Liver (tissue), 9 donors: ENCODE data around the gene DYSF. TPM values are rescaled to one million over a fixed set of nuclear protein-coding genes. Genes with fewer than 3 reads are reported as not detected.

Experiments used
- DNase-seq: peaks from one replicate; pipeline ENCODE4 v3.0.0-alpha.2; 2017; ENCODE audit warnings: low spot score
- H3K27ac ChIP-seq, 2 donors: one replicate each; pipeline ENCODE4 v1.7.0; 2013; ENCODE audit warnings: inconsistent platforms in 2 of 2, low read length in 2 of 2, control low read depth in 1 of 2, low read depth in 1 of 2, mild to moderate bottlenecking in 1 of 2
- H3K27me3 ChIP-seq, 4 donors: one replicate each; pipeline versions ENCODE4 v1.6.1 to v1.7.0; 2013; ENCODE audit warnings: low read length in 3 of 4, inconsistent platforms in 1 of 4, mild to moderate bottlenecking in 1 of 4, moderate library complexity in 1 of 4; ENCODE audit not compliant: control insufficient read depth in 4 of 4, insufficient read depth in 4 of 4
- H3K36me3 ChIP-seq, 4 donors: one replicate each; pipeline versions ENCODE4 v1.6.1 to v1.7.0; 2013; ENCODE audit warnings: low read length in 3 of 4, mild to moderate bottlenecking in 3 of 4, low read depth in 1 of 4, moderate library complexity in 1 of 4; ENCODE audit not compliant: control insufficient read depth in 4 of 4, insufficient read depth in 3 of 4
- H3K4me1 ChIP-seq, 4 donors: one replicate each; pipeline versions ENCODE4 v1.6.1 to v1.7.0; 2013; ENCODE audit warnings: low read length in 3 of 4, mild to moderate bottlenecking in 3 of 4, moderate library complexity in 1 of 4; ENCODE audit not compliant: control insufficient read depth in 4 of 4, insufficient read depth in 4 of 4
- H3K4me3 ChIP-seq, 3 donors: one replicate each; pipeline versions ENCODE4 v1.6.1 to v1.7.0; 2013; ENCODE audit warnings: low read length in 3 of 3, control low read depth in 1 of 3, low read depth in 1 of 3, mild to moderate bottlenecking in 1 of 3
- H3K9ac ChIP-seq, 2 donors: one replicate each; pipeline ENCODE4 v1.7.0; 2013; ENCODE audit warnings: low read length in 2 of 2, mild to moderate bottlenecking in 2 of 2, moderate library complexity in 2 of 2, control low read depth in 1 of 2, low read depth in 1 of 2
- H3K9me3 ChIP-seq, 4 donors: one replicate each; pipeline versions ENCODE4 v1.6.1 to v1.7.0; 2013; ENCODE audit warnings: low read length in 3 of 4; ENCODE audit not compliant: control insufficient read depth in 4 of 4
- ATF3 ChIP-seq: IDR thresholded peaks from 2 replicates; pipeline ENCODE4 v1.6.1; 2016; ENCODE audit warnings: antibody characterized with exemption
- FOXA1 ChIP-seq: IDR thresholded peaks from 2 replicates; pipeline ENCODE4 v1.6.1; 2016; ENCODE audit warnings: antibody characterized with exemption
- GABPA ChIP-seq, 2 donors: IDR thresholded peaks in 1 of 2; conservative IDR thresholded peaks in 1 of 2; 2 replicates each; pipeline ENCODE4 v1.6.1; 2016; ENCODE audit warnings: antibody characterized with exemption in 2 of 2, mild to moderate bottlenecking in 1 of 2, moderate library complexity in 1 of 2
- HNF4A ChIP-seq, 2 donors: conservative IDR thresholded peaks; 2 replicates each; pipeline ENCODE4 v1.6.1; 2016; ENCODE audit warnings: antibody characterized with exemption in 2 of 2, mild to moderate bottlenecking in 2 of 2
- HNF4G ChIP-seq: IDR thresholded peaks from 2 replicates; pipeline ENCODE4 v1.6.1; 2016; ENCODE audit warnings: antibody characterized with exemption
- JUND ChIP-seq, 2 donors: IDR thresholded peaks; 2 replicates each; pipeline ENCODE4 v1.6.1; 2016; ENCODE audit warnings: antibody characterized with exemption in 2 of 2
- MAX ChIP-seq: IDR thresholded peaks from 2 replicates; pipeline ENCODE4 v1.6.1; 2016; ENCODE audit warnings: antibody characterized with exemption
- RAD21 ChIP-seq, 2 donors: IDR thresholded peaks; 2 replicates each; pipeline ENCODE4 v1.6.1; 2016; ENCODE audit warnings: antibody characterized with exemption in 2 of 2, mild to moderate bottlenecking in 2 of 2
- RXRA ChIP-seq, 2 donors: IDR thresholded peaks; 2 replicates each; pipeline ENCODE4 v1.6.1; 2017 to 2018; ENCODE audit warnings: antibody characterized with exemption in 2 of 2, mild to moderate bottlenecking in 1 of 2
- SP1 ChIP-seq: IDR thresholded peaks from 2 replicates; pipeline ENCODE4 v1.6.1; 2018; ENCODE audit warnings: antibody characterized with exemption, mild to moderate bottlenecking
- TAF1 ChIP-seq: conservative IDR thresholded peaks from 2 replicates; pipeline ENCODE4 v1.6.1; 2016; ENCODE audit warnings: antibody characterized with exemption, mild to moderate bottlenecking
- YY1 ChIP-seq: IDR thresholded peaks from 2 replicates; pipeline ENCODE4 v1.6.1; 2016; ENCODE audit warnings: antibody characterized with exemption, mild to moderate bottlenecking
- WGBS: extraction: QIAGEN DNeasy Blood & Tissue Kit; methylation state at CpG from one replicate; pipeline ENCODE4 v1.1.7; 2013; 5-methylcytosine and 5-hydroxymethylcytosine counted together
- polyA plus RNA-seq, 2 donors: library from polyadenylated mRNA; stranded (reverse) in 1 of 2; unstranded in 1 of 2; fragments of 200-250 nt in 1 of 2; fragments of >200 nt in 1 of 2; fragmentation: Nextera tagmentation in 1 of 2; extraction: Ambion mirVana in 1 of 2; gene quantifications; one replicate each; pipeline versions ENCODE4 v1.2.1 to v1.2.3, GENCODE V29; 2013 to 2015
- total RNA-seq, 2 donors: library from RNA; depleted of rRNA; stranded (reverse); fragments of >200 nt; gene quantifications; one replicate each; pipeline ENCODE4 v1.2.3, GENCODE V29; 2014
- TF ChIP-seq, protein P1 (sequence below): fragments of 150-350 bp; IDR thresholded peaks from 2 replicates; pipeline ENCODE4 v1.5.1; 2017; ENCODE audit warnings: improper control_type of control experiment, low read depth, low read length; ENCODE audit not compliant: missing input control
- TF ChIP-seq, protein P2 (sequence below): IDR thresholded peaks from 2 replicates; pipeline ENCODE4 v1.6.1; 2016; ENCODE audit warnings: antibody characterized with exemption, mild to moderate bottlenecking
- TF ChIP-seq, protein P3 (sequence below): IDR thresholded peaks from 2 replicates; pipeline ENCODE4 v1.6.1; 2016; ENCODE audit warnings: antibody characterized with exemption
- donor health status: healthy.
- donor health status: healthy.
- donor health status: healthy.
- donor health status: healthy.
- donor health status: healthy.

The DYSF gene
- total RNA-seq (10 to 100 TPM; 15.1 to 20.8 TPM), polyA plus RNA-seq (10 to 100 TPM in 1 of 2 donors, 1 to 10 TPM in 1; 8.5 to 12.0 TPM)

DNA sequence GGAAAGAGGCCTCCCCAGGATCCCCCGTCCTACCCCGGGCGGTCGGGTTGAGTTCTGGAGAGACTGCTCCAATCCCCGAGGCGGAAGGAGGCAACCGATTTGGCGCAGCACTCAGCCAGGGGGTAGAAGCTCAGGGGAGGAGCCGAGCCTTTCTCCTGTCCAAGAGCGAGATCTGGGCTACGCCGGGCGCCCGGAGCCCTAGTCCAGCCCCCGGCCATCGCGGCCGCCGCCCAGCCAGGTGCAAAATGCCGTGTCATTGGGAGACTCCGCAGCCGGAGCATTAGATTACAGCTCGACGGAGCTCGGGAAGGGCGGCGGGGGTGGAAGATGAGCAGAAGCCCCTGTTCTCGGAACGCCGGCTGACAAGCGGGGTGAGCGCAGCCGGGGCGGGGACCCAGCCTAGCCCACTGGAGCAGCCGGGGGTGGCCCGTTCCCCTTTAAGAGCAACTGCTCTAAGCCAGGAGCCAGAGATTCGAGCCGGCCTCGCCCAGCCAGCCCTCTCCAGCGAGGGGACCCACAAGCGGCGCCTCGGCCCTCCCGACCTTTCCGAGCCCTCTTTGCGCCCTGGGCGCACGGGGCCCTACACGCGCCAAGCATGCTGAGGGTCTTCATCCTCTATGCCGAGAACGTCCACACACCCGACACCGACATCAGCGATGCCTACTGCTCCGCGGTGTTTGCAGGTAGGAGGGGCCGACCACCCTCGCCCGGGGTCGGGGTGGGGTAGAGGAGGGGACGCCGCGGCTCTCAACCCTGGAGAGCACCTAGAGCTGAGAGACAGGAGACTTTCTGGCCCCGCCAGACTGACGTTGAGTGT, at the start of gene DYSF:
Gene DYSF, plus strand, starts transcription at position 158 of the 817 bp plus-strand sequence.
- Histone ChIP-seq H3K9me3 (no peaks in the 10 kb centered on the region), H3K9ac (peak within 1 kb of the TSS in 1 of 2 donors; percentile 54), H3K4me1 (peaks cover 18 to 59% (median 56%) of the 10 kb centered on the region in 4 donors), H3K27me3 (no peaks in the 10 kb centered on the region), H3K4me3 (peak within 1 kb of the TSS; percentile 56 to 67 (median 64)), H3K27ac (peak within 1 kb of the TSS; percentile 53 to 63), H3K36me3 (no peaks in the 10 kb centered on the region)
- peak; percentile 56 for DNase-seq
- WGBS: 2% methylated on average over 66 of the region's 66 CpGs
- TF ChIP-seq YY1 (peak; percentile 84), FOXA1 (no peak), RAD21 (IDR thresholded peaks at IDR 0.05) (peak in 1 of 2 donors; percentile 30), RXRA (IDR thresholded peaks at IDR 0.05) (no peak), ATF3 (no peak), TAF1 (peak; percentile 51), HNF4G (no peak)
- TF ChIP-seq, protein P1, sequence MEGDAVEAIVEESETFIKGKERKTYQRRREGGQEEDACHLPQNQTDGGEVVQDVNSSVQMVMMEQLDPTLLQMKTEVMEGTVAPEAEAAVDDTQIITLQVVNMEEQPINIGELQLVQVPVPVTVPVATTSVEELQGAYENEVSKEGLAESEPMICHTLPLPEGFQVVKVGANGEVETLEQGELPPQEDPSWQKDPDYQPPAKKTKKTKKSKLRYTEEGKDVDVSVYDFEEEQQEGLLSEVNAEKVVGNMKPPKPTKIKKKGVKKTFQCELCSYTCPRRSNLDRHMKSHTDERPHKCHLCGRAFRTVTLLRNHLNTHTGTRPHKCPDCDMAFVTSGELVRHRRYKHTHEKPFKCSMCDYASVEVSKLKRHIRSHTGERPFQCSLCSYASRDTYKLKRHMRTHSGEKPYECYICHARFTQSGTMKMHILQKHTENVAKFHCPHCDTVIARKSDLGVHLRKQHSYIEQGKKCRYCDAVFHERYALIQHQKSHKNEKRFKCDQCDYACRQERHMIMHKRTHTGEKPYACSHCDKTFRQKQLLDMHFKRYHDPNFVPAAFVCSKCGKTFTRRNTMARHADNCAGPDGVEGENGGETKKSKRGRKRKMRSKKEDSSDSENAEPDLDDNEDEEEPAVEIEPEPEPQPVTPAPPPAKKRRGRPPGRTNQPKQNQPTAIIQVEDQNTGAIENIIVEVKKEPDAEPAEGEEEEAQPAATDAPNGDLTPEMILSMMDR: no peak
- TF ChIP-seq, protein P2, sequence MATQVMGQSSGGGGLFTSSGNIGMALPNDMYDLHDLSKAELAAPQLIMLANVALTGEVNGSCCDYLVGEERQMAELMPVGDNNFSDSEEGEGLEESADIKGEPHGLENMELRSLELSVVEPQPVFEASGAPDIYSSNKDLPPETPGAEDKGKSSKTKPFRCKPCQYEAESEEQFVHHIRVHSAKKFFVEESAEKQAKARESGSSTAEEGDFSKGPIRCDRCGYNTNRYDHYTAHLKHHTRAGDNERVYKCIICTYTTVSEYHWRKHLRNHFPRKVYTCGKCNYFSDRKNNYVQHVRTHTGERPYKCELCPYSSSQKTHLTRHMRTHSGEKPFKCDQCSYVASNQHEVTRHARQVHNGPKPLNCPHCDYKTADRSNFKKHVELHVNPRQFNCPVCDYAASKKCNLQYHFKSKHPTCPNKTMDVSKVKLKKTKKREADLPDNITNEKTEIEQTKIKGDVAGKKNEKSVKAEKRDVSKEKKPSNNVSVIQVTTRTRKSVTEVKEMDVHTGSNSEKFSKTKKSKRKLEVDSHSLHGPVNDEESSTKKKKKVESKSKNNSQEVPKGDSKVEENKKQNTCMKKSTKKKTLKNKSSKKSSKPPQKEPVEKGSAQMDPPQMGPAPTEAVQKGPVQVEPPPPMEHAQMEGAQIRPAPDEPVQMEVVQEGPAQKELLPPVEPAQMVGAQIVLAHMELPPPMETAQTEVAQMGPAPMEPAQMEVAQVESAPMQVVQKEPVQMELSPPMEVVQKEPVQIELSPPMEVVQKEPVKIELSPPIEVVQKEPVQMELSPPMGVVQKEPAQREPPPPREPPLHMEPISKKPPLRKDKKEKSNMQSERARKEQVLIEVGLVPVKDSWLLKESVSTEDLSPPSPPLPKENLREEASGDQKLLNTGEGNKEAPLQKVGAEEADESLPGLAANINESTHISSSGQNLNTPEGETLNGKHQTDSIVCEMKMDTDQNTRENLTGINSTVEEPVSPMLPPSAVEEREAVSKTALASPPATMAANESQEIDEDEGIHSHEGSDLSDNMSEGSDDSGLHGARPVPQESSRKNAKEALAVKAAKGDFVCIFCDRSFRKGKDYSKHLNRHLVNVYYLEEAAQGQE: peak; percentile 73

DNA sequence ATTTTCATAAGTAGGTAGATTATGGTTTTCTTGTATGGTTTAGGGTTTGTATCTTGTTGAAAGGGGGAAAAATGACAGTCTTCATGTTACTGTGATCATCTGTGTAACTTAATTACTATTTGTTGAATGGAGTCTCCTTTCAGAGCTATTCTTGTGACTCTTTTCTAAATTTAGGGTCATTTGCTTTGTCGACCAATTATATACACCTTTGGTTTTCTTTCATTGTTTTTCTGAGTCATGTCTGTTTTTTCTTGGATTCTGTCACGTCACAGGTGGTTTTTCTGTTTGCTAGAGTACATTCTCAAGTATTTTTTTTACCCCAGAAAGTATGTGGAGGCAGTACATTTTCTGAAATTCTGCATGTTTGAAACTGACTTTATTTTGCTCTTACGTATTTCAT, 43.8 kb upstream of the DYSF start:
- H3K9me3 ChIP-seq: no peaks in the 10 kb centered on the region
- H3K27ac ChIP-seq: no peak overlapping the region
- no peaks in the 10 kb centered on the region for H3K27me3 ChIP-seq
- no peak for DNase-seq
- H3K4me3 ChIP-seq: no peak overlapping the region
- TF ChIP-seq HNF4A (conservative IDR thresholded peaks at IDR 0.05) (no peak), TAF1 (no peak)
- H3K9ac ChIP-seq: no peak overlapping the region
- H3K4me1 ChIP-seq: peaks cover 0 to 14% (median 8%) of the 10 kb centered on the region in 4 donors
- peaks cover 0 to 39% (median 16%) of the 10 kb centered on the region in 4 donors for H3K36me3 ChIP-seq
- 94% methylated on average over 3 of the region's 3 CpGs for WGBS

DNA sequence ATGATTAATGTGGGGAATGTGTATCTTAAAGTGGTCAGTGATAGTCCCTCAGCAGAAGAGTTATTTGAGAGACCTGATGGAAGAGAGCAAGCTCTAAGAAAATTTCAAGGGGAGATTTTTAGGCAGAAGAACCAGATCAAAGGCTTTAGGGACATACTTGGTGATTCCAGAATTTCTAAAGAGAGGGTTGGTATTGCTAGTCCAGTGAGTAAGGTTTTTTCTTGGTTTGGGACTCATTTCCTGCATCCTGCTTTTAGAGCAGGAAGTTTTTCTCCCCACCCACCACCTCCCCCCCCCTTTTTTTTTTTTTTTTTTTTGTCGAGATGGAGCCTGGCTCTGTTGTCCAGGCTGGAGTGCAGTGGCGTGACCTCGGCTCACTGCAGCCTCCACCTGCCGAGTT, 42.7 kb upstream of the DYSF start:
- Histone ChIP-seq H3K9me3 (no peaks in the 10 kb centered on the region), H3K4me3 (no peak overlapping the region), H3K27me3 (no peaks in the 10 kb centered on the region), H3K27ac (no peak overlapping the region), H3K4me1 (peaks cover 0 to 4% (median 2%) of the 10 kb centered on the region in 4 donors), H3K9ac (no peak overlapping the region), H3K36me3 (peaks cover 0 to 28% (median 11%) of the 10 kb centered on the region in 4 donors)
- DNase-seq: no peak
- WGBS: 96% methylated on average over 4 of the region's 4 CpGs
- TF ChIP-seq GABPA (IDR thresholded peaks at IDR 0.05 in 1 of 2, conservative IDR thresholded peaks at IDR 0.05 in 1 of 2) (no peak), SP1 (no peak), ATF3 (no peak), FOXA1 (no peak), TAF1 (no peak), RAD21 (IDR thresholded peaks at IDR 0.05) (no peak), JUND (IDR thresholded peaks at IDR 0.05) (no peak), YY1 (no peak), MAX (no peak)
- TF ChIP-seq, protein P3, sequence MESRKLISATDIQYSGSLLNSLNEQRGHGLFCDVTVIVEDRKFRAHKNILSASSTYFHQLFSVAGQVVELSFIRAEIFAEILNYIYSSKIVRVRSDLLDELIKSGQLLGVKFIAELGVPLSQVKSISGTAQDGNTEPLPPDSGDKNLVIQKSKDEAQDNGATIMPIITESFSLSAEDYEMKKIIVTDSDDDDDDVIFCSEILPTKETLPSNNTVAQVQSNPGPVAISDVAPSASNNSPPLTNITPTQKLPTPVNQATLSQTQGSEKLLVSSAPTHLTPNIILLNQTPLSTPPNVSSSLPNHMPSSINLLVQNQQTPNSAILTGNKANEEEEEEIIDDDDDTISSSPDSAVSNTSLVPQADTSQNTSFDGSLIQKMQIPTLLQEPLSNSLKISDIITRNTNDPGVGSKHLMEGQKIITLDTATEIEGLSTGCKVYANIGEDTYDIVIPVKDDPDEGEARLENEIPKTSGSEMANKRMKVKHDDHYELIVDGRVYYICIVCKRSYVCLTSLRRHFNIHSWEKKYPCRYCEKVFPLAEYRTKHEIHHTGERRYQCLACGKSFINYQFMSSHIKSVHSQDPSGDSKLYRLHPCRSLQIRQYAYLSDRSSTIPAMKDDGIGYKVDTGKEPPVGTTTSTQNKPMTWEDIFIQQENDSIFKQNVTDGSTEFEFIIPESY: no peak
- TF ChIP-seq, protein P1: no peak
